A549 (cell line): ENCODE data around the gene VIPR2. TPM values are rescaled to one million over a fixed set of nuclear protein-coding genes. Genes with fewer than 3 reads are reported as not detected.

ENCODE experiments used
- ATAC-seq, 2 experiments: fragments of 200-7000 bp in 1 of 2; fragments of >200 bp in 1 of 2; cut with Nextera tagmentation in 1 of 2; cut with Tn5 transposase in 1 of 2; 3 replicates each; pipeline versions ENCODE4 v1.8.0 to v1.9.1; 2018 to 2020; ENCODE audit warnings: mild to moderate bottlenecking in 1 of 2, moderate library complexity in 1 of 2
- CTCF ChIA-PET: fragments of 300-600 bp; sonication (Branson Sonifier 250); formaldehyde crosslinking; extraction: SDS; loops from one replicate; lab custom pipeline; 2021; ENCODE audit warnings: antibody characterized with exemption, inconsistent platforms; lab: Yijun Ruan, JAX
- POLR2A ChIA-PET: fragments of 350-600 bp; formaldehyde crosslinking; extraction: SDS; loops from one replicate; lab custom pipeline; 2021; ENCODE audit warnings: antibody characterized with exemption, inconsistent platforms; lab: Yijun Ruan, JAX
- DNase-seq, 2 experiments: peaks; one replicate each; pipeline versions ENCODE4 v3.0.0 to v3.0.0-alpha.2; 2011 to 2016; ENCODE audit warnings: low read depth in 1 of 2, low spot score in 1 of 2
- FAIRE-seq: peaks from 2 replicates; lab custom pipeline; 2011; peaks lifted over from hg19 to GRCh38; lab: Jason Lieb, UNC
- H3K27ac ChIP-seq, 2 experiments: fragments of >200 bp; sonication (Bioruptor Twin); formaldehyde crosslinking; 3 replicates each; pipeline ENCODE4 v1.5.1; 2016 to 2017
- H3K4me1 ChIP-seq: fragments of >200 bp; sonication (Bioruptor Twin); formaldehyde crosslinking; 3 replicates; pipeline ENCODE4 v1.6.1; 2016
- H3K4me2 ChIP-seq: fragments of >200 bp; sonication (Bioruptor Twin); formaldehyde crosslinking; 3 replicates; pipeline ENCODE4 v1.6.1; 2016
- H3K4me3 ChIP-seq: fragments of >200 bp; sonication (Bioruptor Twin); formaldehyde crosslinking; 3 replicates; pipeline ENCODE4 v1.5.1; 2016
- H3K9me3 ChIP-seq: fragments of >200 bp; sonication (Bioruptor Twin); formaldehyde crosslinking; 3 replicates; pipeline ENCODE4 v1.6.1; 2016
- BHLHE40 ChIP-seq: IDR thresholded peaks from 2 replicates; pipeline ENCODE4 v1.6.1; 2012; ENCODE audit warnings: low read depth, low read length, inconsistent platforms
- CBX8 ChIP-seq: fragments of 200-600 bp; sonication (generic); IDR thresholded peaks from 2 replicates; pipeline ENCODE4 v1.6.1; 2016
- EP300 ChIP-seq, 2 experiments: fragments of >200 bp; sonication (Bioruptor Twin); formaldehyde crosslinking; IDR thresholded peaks; 2 replicates in 1 of 2; 3 replicates in 1 of 2; pipeline ENCODE4 v1.6.1; 2016 to 2017
- FOSB ChIP-seq: fragments of 250-450 bp; sonication (Bioruptor Pico); IDR thresholded peaks from 2 replicates; pipeline ENCODE4 v1.5.0; 2020; ENCODE audit warnings: mild to moderate bottlenecking, moderate library complexity
- HDAC2 ChIP-seq: fragments of 200-600 bp; sonication (generic); IDR thresholded peaks from 2 replicates; pipeline ENCODE4 v1.6.1; 2016
- JUN ChIP-seq, 2 experiments: fragments of >200 bp; sonication (Bioruptor Twin); formaldehyde crosslinking; IDR thresholded peaks; 2 replicates in 1 of 2; 3 replicates in 1 of 2; pipeline ENCODE4 v1.6.1; 2016 to 2017
- KDM5A ChIP-seq: fragments of 200-600 bp; sonication (generic); IDR thresholded peaks from 2 replicates; pipeline ENCODE4 v1.6.1; 2016; ENCODE audit warnings: antibody characterized with exemption, mild to moderate bottlenecking
- MAZ ChIP-seq: fragments of 150-350 bp; IDR thresholded peaks from 2 replicates; pipeline ENCODE4 v1.6.1; 2014; ENCODE audit warnings: antibody characterized with exemption, low read depth, low read length, borderline replicate concordance
- NPAS2 ChIP-seq: fragments of 250-450 bp; sonication (Bioruptor Pico); IDR thresholded peaks from 2 replicates; pipeline ENCODE4 v1.8.0; 2022; ENCODE audit warnings: mild to moderate bottlenecking, moderate library complexity, borderline replicate concordance
- POLR2AphosphoS2 ChIP-seq: conservative IDR thresholded peaks from 2 replicates; pipeline ENCODE4 v1.6.1; 2012; ENCODE audit warnings: low read length, improper control_type of control experiment, inconsistent platforms
- RAD21 ChIP-seq, 2 experiments: fragments of >200 bp in 1 of 2; sonication (Bioruptor Twin) in 1 of 2; formaldehyde crosslinking in 1 of 2; IDR thresholded peaks in 1 of 2; conservative IDR thresholded peaks in 1 of 2; 2 replicates in 1 of 2; 3 replicates in 1 of 2; pipeline ENCODE4 v1.6.1; 2012 to 2018; ENCODE audit warnings: inconsistent platforms in 1 of 2
- RARB ChIP-seq: fragments of 250-450 bp; sonication (Bioruptor Pico); IDR thresholded peaks from 2 replicates; pipeline ENCODE4 v1.8.0; 2021; ENCODE audit warnings: mild to moderate bottlenecking, moderate library complexity
- RNF2 ChIP-seq: fragments of 200-600 bp; sonication (generic); IDR thresholded peaks from 2 replicates; pipeline ENCODE4 v1.6.1; 2016; ENCODE audit warnings: low read depth, mild to moderate bottlenecking, antibody characterized with exemption, moderate library complexity, borderline replicate concordance
- SMC3 ChIP-seq: fragments of >200 bp; sonication (Bioruptor Twin); formaldehyde crosslinking; IDR thresholded peaks from 3 replicates; pipeline ENCODE4 v1.6.1; 2018; ENCODE audit warnings: inconsistent platforms
- ZC3H11A ChIP-seq: fragments of 450-650 bp; IDR thresholded peaks from 2 replicates; pipeline ENCODE4 v1.6.1; 2014; ENCODE audit warnings: antibody characterized with exemption, mild to moderate bottlenecking
- ZFP36 ChIP-seq: fragments of 450-650 bp; IDR thresholded peaks from 2 replicates; pipeline ENCODE4 v1.6.1; 2014; ENCODE audit warnings: borderline replicate concordance; ENCODE audit not compliant: partially characterized antibody
- ZNF302 ChIP-seq: fragments of 250-450 bp; sonication (Bioruptor Pico); IDR thresholded peaks from 2 replicates; pipeline ENCODE4 v1.9.0; 2021; ENCODE audit warnings: inconsistent platforms, mild to moderate bottlenecking, moderate library complexity
- WGBS: methylation state at CpG from one replicate; pipeline ENCODE4 v1.1.6; 2017; ENCODE audit errors: missing lambda C conversion rate; 5-methylcytosine and 5-hydroxymethylcytosine counted together
- polyA plus RNA-seq, 4 experiments: library from polyadenylated mRNA; depleted of rRNA in 3 of 4; stranded (reverse); fragments of >200 nt; fragmentation: RNase III in 1 of 4; extraction: RNeasy Plus Mini Kit Qiagen cat#74134 plus additional on column Dnase treatment in 1 of 4; gene quantifications; 2 replicates in 3 of 4; 3 replicates in 1 of 4; pipeline ENCODE4 v1.2.3, GENCODE V29; 2011 to 2017
- TF ChIP-seq, protein P1 (sequence below): IDR thresholded peaks from 2 replicates; pipeline ENCODE4 v1.6.1; 2012
- TF ChIP-seq, protein P2 (sequence below): IDR thresholded peaks from 2 replicates; pipeline ENCODE4 v1.6.1; 2012
- TF ChIP-seq, protein P3 (sequence below): fragments of 250-450 bp; sonication (Bioruptor Pico); IDR thresholded peaks from 2 replicates; pipeline ENCODE4 v1.5.0; 2020; ENCODE audit warnings: low read depth, mild to moderate bottlenecking, moderate library complexity
- TF ChIP-seq, protein P4 (sequence below): fragments of >200 bp; sonication (Bioruptor Twin); formaldehyde crosslinking; IDR thresholded peaks from 3 replicates; pipeline ENCODE4 v1.5.1; 2016
- TF ChIP-seq, protein P5 (sequence below): fragments of >200 bp; sonication (Bioruptor Twin); formaldehyde crosslinking; IDR thresholded peaks from 2 replicates; pipeline ENCODE4 v1.6.1; 2016
- TF ChIP-seq, protein P6 (sequence below): fragments of 450-650 bp; IDR thresholded peaks from 2 replicates; pipeline ENCODE4 v1.6.1; 2014; ENCODE audit warnings: antibody characterized with exemption

The VIPR2 gene
- polyA plus RNA-seq, 2 of the 4 experiments (the other 2 are of a cell fraction), result not detected

DNA sequence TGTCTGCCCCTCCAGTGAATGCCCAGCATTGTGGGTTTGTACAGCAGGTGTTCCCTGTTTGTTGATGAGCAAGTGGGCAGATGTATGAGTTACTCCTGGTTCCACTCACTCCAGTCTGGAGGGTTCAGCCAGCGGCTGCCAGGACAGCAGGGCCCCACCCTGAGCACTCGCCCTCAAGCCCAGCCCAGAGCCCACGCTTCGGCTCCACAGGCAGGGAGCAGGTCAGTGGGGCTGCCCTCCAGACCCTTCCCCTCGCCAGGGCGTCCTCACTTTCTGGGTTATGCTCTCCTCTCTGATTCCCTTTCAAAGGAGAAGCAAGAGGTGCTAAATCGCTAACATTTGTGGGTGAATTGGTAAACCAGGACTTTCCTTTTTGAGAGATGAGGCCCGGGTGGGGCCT, 4.8 kb upstream of the VIPR2 start:
- Histone ChIP-seq H3K4me2 (no peak overlapping the region), H3K4me1 (no peaks in the 10 kb centered on the region), H3K4me3 (no peak overlapping the region), H3K9me3 (no peaks in the 10 kb centered on the region), H3K27ac (no peak overlapping the region)
- no peak for TF ChIP-seq POLR2AphosphoS2
- ATAC-seq, result no peak
- 53% methylated on average over 7 of the region's 8 CpGs for WGBS
- DNase-seq, result no peak
- ChIA-PET CTCF (no interaction called here), POLR2A (no interaction called here)
- no peak for FAIRE-seq

DNA sequence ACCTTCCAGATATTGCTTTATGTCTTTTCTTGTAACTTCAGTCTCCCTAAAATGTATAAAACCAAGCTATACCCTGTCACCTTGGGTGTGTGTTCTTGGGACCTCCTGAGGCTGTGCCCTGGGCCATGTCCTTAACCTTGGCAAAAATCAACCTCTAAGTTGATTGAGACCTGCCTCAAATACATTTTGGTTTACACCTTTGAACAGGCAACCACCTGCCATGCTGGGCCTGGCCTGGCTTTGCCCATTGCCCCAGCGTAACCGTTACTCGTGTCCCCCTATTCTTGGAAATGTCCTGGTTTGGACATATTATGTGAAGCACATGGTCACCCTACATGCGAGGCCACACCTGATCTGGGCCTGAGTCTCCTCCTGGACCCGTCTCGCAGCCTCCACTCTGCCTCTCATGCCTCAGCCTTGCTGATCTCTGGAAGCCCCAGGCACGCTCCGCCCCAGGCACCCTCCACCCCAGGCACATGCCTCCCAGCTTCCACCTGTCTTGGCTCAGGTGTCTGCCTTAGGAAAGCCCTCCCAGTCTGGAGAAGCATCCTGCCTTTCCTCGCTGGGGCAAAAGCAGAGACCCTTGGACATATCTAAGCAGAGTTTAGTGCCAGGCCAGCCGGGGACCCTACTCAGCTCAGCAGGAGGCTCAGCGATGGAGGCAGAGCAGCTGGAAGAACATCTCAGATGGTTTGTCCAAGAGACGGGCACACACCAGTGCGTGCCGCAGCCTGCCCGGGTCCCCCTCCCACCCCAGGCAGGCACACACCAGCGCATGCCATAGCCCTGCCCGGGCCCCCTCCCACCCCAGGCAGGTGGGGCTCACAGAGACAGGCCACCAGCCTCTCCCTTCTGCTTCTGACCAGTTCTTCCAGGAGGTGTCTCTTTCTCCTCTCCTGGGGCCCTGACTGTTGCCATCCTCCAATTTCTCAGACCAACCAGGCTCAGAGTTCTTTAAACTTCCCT, 4.0 kb upstream of the VIPR2 start:
- ATAC-seq (no peak; a peak in 1 of 6 replicates), DNase-seq (no peak), FAIRE-seq (no peak)
- 66% methylated on average over 7 of the region's 17 CpGs for WGBS
- no peak overlapping the region for H3K4me3 ChIP-seq
- no peaks in the 10 kb centered on the region for H3K9me3 ChIP-seq
- H3K4me2 ChIP-seq, result no peak overlapping the region
- TF ChIP-seq ZC3H11A, result no peak
- TF ChIP-seq, protein P1, sequence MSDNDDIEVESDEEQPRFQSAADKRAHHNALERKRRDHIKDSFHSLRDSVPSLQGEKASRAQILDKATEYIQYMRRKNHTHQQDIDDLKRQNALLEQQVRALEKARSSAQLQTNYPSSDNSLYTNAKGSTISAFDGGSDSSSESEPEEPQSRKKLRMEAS, result no peak
- no peak for TF ChIP-seq RAD21 (conservative IDR thresholded peaks at IDR 0.05 in 1 of 2, IDR thresholded peaks at IDR 0.05 in 1 of 2)
- TF ChIP-seq NPAS2 (CRISPR knock-in tag), result no peak
- TF ChIP-seq RARB, result no peak
- TF ChIP-seq BHLHE40, result no peak
- TF ChIP-seq JUN (IDR thresholded peaks at IDR 0.05), result no peak
- no peak for TF ChIP-seq ZFP36
- no peak for TF ChIP-seq HDAC2
- TF ChIP-seq EP300 (IDR thresholded peaks at IDR 0.05), result no peak
- no peak for TF ChIP-seq RNF2
- TF ChIP-seq, protein P2, sequence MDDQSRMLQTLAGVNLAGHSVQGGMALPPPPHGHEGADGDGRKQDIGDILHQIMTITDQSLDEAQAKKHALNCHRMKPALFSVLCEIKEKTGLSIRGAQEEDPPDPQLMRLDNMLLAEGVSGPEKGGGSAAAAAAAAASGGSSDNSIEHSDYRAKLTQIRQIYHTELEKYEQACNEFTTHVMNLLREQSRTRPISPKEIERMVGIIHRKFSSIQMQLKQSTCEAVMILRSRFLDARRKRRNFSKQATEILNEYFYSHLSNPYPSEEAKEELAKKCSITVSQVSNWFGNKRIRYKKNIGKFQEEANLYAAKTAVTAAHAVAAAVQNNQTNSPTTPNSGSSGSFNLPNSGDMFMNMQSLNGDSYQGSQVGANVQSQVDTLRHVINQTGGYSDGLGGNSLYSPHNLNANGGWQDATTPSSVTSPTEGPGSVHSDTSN, result no peak
- TF ChIP-seq KDM5A, result no peak
- TF ChIP-seq SMC3, result no peak
- TF ChIP-seq FOSB (CRISPR knock-in tag), result no peak
- no peak for TF ChIP-seq ZNF302 (CRISPR knock-in tag)
- H3K27ac ChIP-seq, result no peak overlapping the region
- H3K4me1 ChIP-seq, result no peaks in the 10 kb centered on the region
- CTCF ChIA-PET, result no interaction called here
- POLR2A ChIA-PET, result no interaction called here

DNA sequence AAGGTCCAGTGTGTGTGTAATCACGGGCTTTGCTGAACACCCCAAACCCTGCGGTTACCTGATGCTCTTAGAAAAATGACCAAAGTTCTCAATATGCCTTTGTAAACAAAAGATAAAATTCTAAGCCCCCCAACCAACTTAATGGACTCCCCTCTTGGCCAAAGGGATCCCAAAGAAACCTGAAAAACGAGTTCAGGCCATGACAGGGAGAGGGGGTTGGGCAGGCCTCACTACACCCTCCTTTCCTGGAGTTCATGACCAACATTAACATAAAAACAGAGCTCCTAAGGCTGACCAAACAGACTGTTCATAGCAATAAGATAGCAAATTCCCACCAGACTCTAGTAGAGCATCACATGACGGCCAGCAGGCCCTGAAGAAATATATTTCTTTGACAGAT, 3.0 kb upstream of the VIPR2 start:
- ATAC-seq (no peak; a peak in 1 of 6 replicates), FAIRE-seq (no peak), DNase-seq (no peak)
- TF ChIP-seq, protein P3, sequence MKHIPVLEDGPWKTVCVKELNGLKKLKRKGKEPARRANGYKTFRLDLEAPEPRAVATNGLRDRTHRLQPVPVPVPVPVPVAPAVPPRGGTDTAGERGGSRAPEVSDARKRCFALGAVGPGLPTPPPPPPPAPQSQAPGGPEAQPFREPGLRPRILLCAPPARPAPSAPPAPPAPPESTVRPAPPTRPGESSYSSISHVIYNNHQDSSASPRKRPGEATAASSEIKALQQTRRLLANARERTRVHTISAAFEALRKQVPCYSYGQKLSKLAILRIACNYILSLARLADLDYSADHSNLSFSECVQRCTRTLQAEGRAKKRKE (CRISPR knock-in tag), result no peak
- TF ChIP-seq BHLHE40 (no peak), MAZ (no peak), RARB (no peak), ZNF302 (CRISPR knock-in tag) (no peak), CBX8 (no peak), ZC3H11A (no peak)
- TF ChIP-seq, protein P4, sequence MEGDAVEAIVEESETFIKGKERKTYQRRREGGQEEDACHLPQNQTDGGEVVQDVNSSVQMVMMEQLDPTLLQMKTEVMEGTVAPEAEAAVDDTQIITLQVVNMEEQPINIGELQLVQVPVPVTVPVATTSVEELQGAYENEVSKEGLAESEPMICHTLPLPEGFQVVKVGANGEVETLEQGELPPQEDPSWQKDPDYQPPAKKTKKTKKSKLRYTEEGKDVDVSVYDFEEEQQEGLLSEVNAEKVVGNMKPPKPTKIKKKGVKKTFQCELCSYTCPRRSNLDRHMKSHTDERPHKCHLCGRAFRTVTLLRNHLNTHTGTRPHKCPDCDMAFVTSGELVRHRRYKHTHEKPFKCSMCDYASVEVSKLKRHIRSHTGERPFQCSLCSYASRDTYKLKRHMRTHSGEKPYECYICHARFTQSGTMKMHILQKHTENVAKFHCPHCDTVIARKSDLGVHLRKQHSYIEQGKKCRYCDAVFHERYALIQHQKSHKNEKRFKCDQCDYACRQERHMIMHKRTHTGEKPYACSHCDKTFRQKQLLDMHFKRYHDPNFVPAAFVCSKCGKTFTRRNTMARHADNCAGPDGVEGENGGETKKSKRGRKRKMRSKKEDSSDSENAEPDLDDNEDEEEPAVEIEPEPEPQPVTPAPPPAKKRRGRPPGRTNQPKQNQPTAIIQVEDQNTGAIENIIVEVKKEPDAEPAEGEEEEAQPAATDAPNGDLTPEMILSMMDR, result no peak
- TF ChIP-seq, protein P5, sequence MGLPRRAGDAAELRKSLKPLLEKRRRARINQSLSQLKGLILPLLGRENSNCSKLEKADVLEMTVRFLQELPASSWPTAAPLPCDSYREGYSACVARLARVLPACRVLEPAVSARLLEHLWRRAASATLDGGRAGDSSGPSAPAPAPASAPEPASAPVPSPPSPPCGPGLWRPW, result no peak
- TF ChIP-seq, protein P6, sequence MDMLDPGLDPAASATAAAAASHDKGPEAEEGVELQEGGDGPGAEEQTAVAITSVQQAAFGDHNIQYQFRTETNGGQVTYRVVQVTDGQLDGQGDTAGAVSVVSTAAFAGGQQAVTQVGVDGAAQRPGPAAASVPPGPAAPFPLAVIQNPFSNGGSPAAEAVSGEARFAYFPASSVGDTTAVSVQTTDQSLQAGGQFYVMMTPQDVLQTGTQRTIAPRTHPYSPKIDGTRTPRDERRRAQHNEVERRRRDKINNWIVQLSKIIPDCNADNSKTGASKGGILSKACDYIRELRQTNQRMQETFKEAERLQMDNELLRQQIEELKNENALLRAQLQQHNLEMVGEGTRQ, result no peak
- Histone ChIP-seq H3K27ac (no peak overlapping the region), H3K4me2 (no peak overlapping the region), H3K4me1 (no peaks in the 10 kb centered on the region), H3K9me3 (no peaks in the 10 kb centered on the region), H3K4me3 (no peak overlapping the region)
- ChIA-PET POLR2A (no interaction called here), CTCF (no interaction called here)
- WGBS, result 58% methylated on average over 4 of the region's 4 CpGs
